Progenitor cell of endocrine pancreas (in vitro differentiated cells): ENCODE measurements around the gene DENND1A. TPM values are rescaled to one million over a fixed set of nuclear protein-coding genes. Genes with fewer than 3 reads are reported as not detected.

Source experiments
- DNase-seq: peaks from one replicate; pipeline ENCODE4 v3.0.0; 2021; ENCODE audit warnings: low spot score; ENCODE audit not compliant: unreplicated experiment
- H3K27ac Mint-ChIP-seq: 2 replicates; pipeline ENCODE4 v1.8.0; 2021; ENCODE audit warnings: mild to moderate bottlenecking, moderate library complexity, mixed read lengths
- H3K27me3 Mint-ChIP-seq: 2 replicates; pipeline ENCODE4 v1.8.0; 2021; ENCODE audit warnings: mixed read lengths
- H3K36me3 Mint-ChIP-seq: 2 replicates; pipeline ENCODE4 v1.8.0; 2022; ENCODE audit warnings: mixed read lengths; ENCODE audit not compliant: insufficient read depth
- H3K4me1 Mint-ChIP-seq: 2 replicates; pipeline ENCODE4 v1.8.0; 2021; ENCODE audit warnings: low read depth, mixed read lengths
- H3K4me3 Mint-ChIP-seq: 2 replicates; pipeline ENCODE4 v1.8.0; 2021; ENCODE audit warnings: low read depth, mild to moderate bottlenecking, moderate library complexity, mixed read lengths
- H3K9me3 Mint-ChIP-seq: 2 replicates; pipeline ENCODE4 v1.8.0; 2021; ENCODE audit warnings: low read depth, mixed read lengths
- CTCF ChIP-seq: fragments of 200-600 bp; sonication (generic); IDR thresholded peaks from one replicate; pipeline ENCODE4 v1.5.0; 2021; ENCODE audit warnings: antibody characterized with exemption, mild to moderate bottlenecking; ENCODE audit not compliant: unreplicated experiment
- total RNA-seq: library from RNA; stranded (reverse); gene quantifications from 2 replicates; pipeline ENCODE4 v1.2.1, GENCODE V29; 2021

The DENND1A gene
- total RNA-seq, 1 donor from 2014 or later: 20.1 TPM

- TF ChIP-seq CTCF: no peak
- H3K4me1 Mint-ChIP-seq: peaks cover 6% of the 10 kb centered on the region
- DNase-seq: no peak
- H3K9me3 Mint-ChIP-seq: no peaks in the 10 kb centered on the region
- no peaks in the 10 kb centered on the region for H3K36me3 Mint-ChIP-seq
- peaks cover under 1% of the 10 kb centered on the region for H3K27me3 Mint-ChIP-seq
- H3K27ac Mint-ChIP-seq: no peak overlapping the region
- no peak overlapping the region for H3K4me3 Mint-ChIP-seq
Measured at GRCh38 chr9:123743737-123744136, 186.2 kb downstream of the DENND1A start.

- DNase-seq: no peak
- Mint-ChIP-seq H3K4me1 (peaks cover 6% of the 10 kb centered on the region), H3K9me3 (no peaks in the 10 kb centered on the region), H3K27me3 (no peaks in the 10 kb centered on the region), H3K27ac (no peak overlapping the region), H3K4me3 (no peak overlapping the region), H3K36me3 (no peaks in the 10 kb centered on the region)
- TF ChIP-seq CTCF: no peak
Measured at GRCh38 chr9:123742009-123742767, 187.7 kb downstream of the DENND1A start.

- TF ChIP-seq CTCF: no peak
Measured at GRCh38 chr9:123741214-123741613, 188.7 kb downstream of the DENND1A start.

GRCh38 chr9:123739902-123740301 is 190.0 kb downstream of the DENND1A start:
- no peak overlapping the region for H3K27ac Mint-ChIP-seq

More at GRCh38 chr9:123741214-123741613, 188.7 kb downstream of the DENND1A start:
- Mint-ChIP-seq H3K9me3 (no peaks in the 10 kb centered on the region), H3K4me3 (no peak overlapping the region), H3K27me3 (no peaks in the 10 kb centered on the region), H3K36me3 (no peaks in the 10 kb centered on the region), H3K27ac (no peak overlapping the region), H3K4me1 (peaks cover 6% of the 10 kb centered on the region)
- DNase-seq: no peak

GRCh38 chr9:123739387-123739786 is 190.5 kb downstream of the DENND1A start:
- Mint-ChIP-seq H3K27me3 (no peaks in the 10 kb centered on the region), H3K27ac (no peak overlapping the region), H3K9me3 (no peaks in the 10 kb centered on the region), H3K4me3 (no peak overlapping the region), H3K4me1 (peaks cover 6% of the 10 kb centered on the region), H3K36me3 (no peaks in the 10 kb centered on the region)
- no peak for DNase-seq
- no peak for TF ChIP-seq CTCF

More at GRCh38 chr9:123739902-123740301, 190.0 kb downstream of the DENND1A start:
- Mint-ChIP-seq H3K4me3 (no peak overlapping the region), H3K9me3 (no peaks in the 10 kb centered on the region), H3K36me3 (no peaks in the 10 kb centered on the region), H3K4me1 (peaks cover 6% of the 10 kb centered on the region), H3K27me3 (no peaks in the 10 kb centered on the region)
- no peak for TF ChIP-seq CTCF
- no peak for DNase-seq
